Hepatocyte (in vitro differentiated cells): ENCODE results near the gene PAX5. TPM values are rescaled to one million over a fixed set of nuclear protein-coding genes. Genes with fewer than 3 reads are reported as not detected.

Source experiments
- DNase-seq: peaks from one replicate; pipeline ENCODE4 v3.0.0-alpha.2; 2016; ENCODE audit warnings: low spot score
- H2AFZ ChIP-seq: fragments of 200-600 bp; sonication (generic); 2 replicates; pipeline ENCODE4 v1.6.0; 2016; ENCODE audit warnings: antibody characterized with exemption, mild to moderate bottlenecking
- H3K27ac ChIP-seq: fragments of 200-600 bp; sonication (generic); 2 replicates; pipeline ENCODE4 v1.5.1; 2016; ENCODE audit warnings: mild to moderate bottlenecking
- H3K27me3 ChIP-seq: fragments of 200-600 bp; sonication (generic); 2 replicates; pipeline ENCODE4 v1.6.1; 2016
- H3K36me3 ChIP-seq: fragments of 200-600 bp; sonication (generic); replicated peaks from 2 replicates; pipeline ENCODE4 v1.5.1; 2016; ENCODE audit warnings: low read depth; ENCODE audit not compliant: insufficient read depth
- H3K4me1 ChIP-seq: fragments of 200-600 bp; sonication (generic); 2 replicates; pipeline ENCODE4 v1.5.1; 2016; ENCODE audit warnings: mild to moderate bottlenecking, moderate library complexity; ENCODE audit not compliant: insufficient read depth
- H3K4me2 ChIP-seq: fragments of 200-600 bp; sonication (generic); 2 replicates; pipeline ENCODE4 v1.6.0; 2016
- H3K4me3 ChIP-seq: fragments of 200-600 bp; sonication (generic); 2 replicates; pipeline ENCODE4 v1.5.1; 2016; ENCODE audit warnings: mild to moderate bottlenecking
- H3K79me2 ChIP-seq: fragments of 200-600 bp; sonication (generic); 2 replicates; pipeline ENCODE4 v1.6.0; 2017; ENCODE audit warnings: mild to moderate bottlenecking
- H3K9me2 ChIP-seq: fragments of 200-600 bp; sonication (generic); replicated peaks from 2 replicates; pipeline ENCODE4 v1.6.0; 2017; ENCODE audit warnings: mild to moderate bottlenecking; ENCODE audit not compliant: insufficient read depth
- H3K9me3 ChIP-seq: fragments of 200-600 bp; sonication (generic); 2 replicates; pipeline ENCODE4 v1.5.1; 2016; ENCODE audit warnings: low read depth, mild to moderate bottlenecking
- H4K20me1 ChIP-seq: fragments of 200-600 bp; sonication (generic); 2 replicates; pipeline ENCODE4 v1.6.0; 2016; ENCODE audit warnings: mild to moderate bottlenecking; ENCODE audit not compliant: insufficient read depth, poor library complexity, severe bottlenecking
- EZH2 ChIP-seq: fragments of 200-600 bp; sonication (generic); IDR thresholded peaks from 2 replicates; pipeline ENCODE4 v1.6.1; 2016; ENCODE audit warnings: antibody characterized with exemption, mild to moderate bottlenecking, borderline replicate concordance
- EZH2phosphoT487 ChIP-seq: fragments of 200-600 bp; sonication (generic); IDR thresholded peaks from one replicate; pipeline ENCODE4 v1.6.1; 2018; ENCODE audit warnings: antibody characterized with exemption, mild to moderate bottlenecking, low read depth, moderate library complexity; ENCODE audit not compliant: unreplicated experiment, severe bottlenecking
- WGBS: methylation state at CpG from one replicate; pipeline ENCODE4 v1.1.6; 2016; ENCODE audit warnings: low lambda C conversion rate; ENCODE audit errors: missing lambda C conversion rate; 5-methylcytosine and 5-hydroxymethylcytosine counted together
- microRNA-seq: library from miRNA; unstranded; fragments of <30 nt; microRNA quantifications from one replicate; pipeline ENCODE4, GENCODE V29; 2017
- polyA plus RNA-seq: library from polyadenylated mRNA; unstranded; fragments of >200 nt; fragmentation: Nextera tagmentation; extraction: Ambion mirVana; gene quantifications from 2 replicates; pipeline ENCODE4 v1.2.1, GENCODE V29; 2016
- small RNA-seq: library from RNA; depleted of rRNA; stranded (forward); fragments of <200 nt; gene quantifications from one replicate; pipeline ENCODE3, GENCODE V24; 2014
- total RNA-seq: library from RNA; depleted of rRNA; stranded (reverse); fragments of >200 nt; gene quantifications from 2 replicates; pipeline ENCODE4 v1.2.3, GENCODE V29; 2014
- TF ChIP-seq, protein P1 (sequence below): fragments of 200-600 bp; sonication (generic); IDR thresholded peaks from 2 replicates; pipeline ENCODE4 v1.5.1; 2016; ENCODE audit warnings: antibody characterized with exemption, mild to moderate bottlenecking; ENCODE audit not compliant: poor library complexity

The PAX5 gene
- total and polyA plus RNA-seq, 2 experiments from 2014 or later = not detected

- no peaks in the 10 kb centered on the region for H3K79me2 ChIP-seq
- no peak overlapping the region for H3K4me3 ChIP-seq
- H3K4me2 ChIP-seq = no peak overlapping the region
- no peaks in the 10 kb centered on the region for H3K9me3 ChIP-seq
- no peaks in the 10 kb centered on the region for H3K9me2 ChIP-seq
- DNase-seq = no peak
- H2AFZ ChIP-seq = no peak overlapping the region
- H3K27me3 ChIP-seq = peaks cover 4% of the 10 kb centered on the region
- H3K4me1 ChIP-seq = no peaks in the 10 kb centered on the region
- no peak for TF ChIP-seq EZH2phosphoT487
- no peaks in the 10 kb centered on the region for H3K36me3 ChIP-seq
- H4K20me1 ChIP-seq = no peaks in the 10 kb centered on the region
- WGBS = 52% methylated on average over 3 of the region's 3 CpGs
- H3K27ac ChIP-seq = no peak overlapping the region
These were observed 244.2 kb downstream of the PAX5 start for GRCh38 chr9:36789886-36790285.

DNA sequence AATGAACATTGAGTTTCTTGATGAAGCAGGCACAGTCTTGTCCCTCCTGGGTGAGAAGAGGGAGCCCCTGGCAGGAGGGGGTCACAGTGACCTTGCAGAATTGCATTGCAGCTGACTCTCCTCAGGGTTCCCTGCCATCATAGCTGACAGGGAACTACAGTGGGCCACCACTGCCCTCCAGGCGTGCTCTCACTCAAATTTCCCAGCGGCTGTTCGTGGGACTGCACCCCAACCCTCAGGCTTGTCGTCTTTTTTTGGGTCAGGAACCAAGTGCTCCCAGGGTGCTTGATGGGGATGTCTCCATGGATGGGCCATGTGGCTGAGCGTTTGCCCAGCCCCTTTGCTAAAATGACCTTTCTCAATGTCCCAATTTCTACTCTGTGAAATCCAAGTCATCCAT is 245.5 kb downstream of the PAX5 start:
- no peaks in the 10 kb centered on the region for H3K9me3 ChIP-seq
- H3K79me2 ChIP-seq = no peaks in the 10 kb centered on the region
- no peaks in the 10 kb centered on the region for H4K20me1 ChIP-seq
- peaks cover 4% of the 10 kb centered on the region for H3K27me3 ChIP-seq
- DNase-seq = no peak
- H3K4me2 ChIP-seq = no peak overlapping the region
- H3K27ac ChIP-seq = no peak overlapping the region
- H2AFZ ChIP-seq = no peak overlapping the region
- H3K4me3 ChIP-seq = no peak overlapping the region
- 47% methylated on average over 5 of the region's 5 CpGs for WGBS
- H3K4me1 ChIP-seq = no peaks in the 10 kb centered on the region
- H3K36me3 ChIP-seq = no peaks in the 10 kb centered on the region
- TF ChIP-seq, protein P1, sequence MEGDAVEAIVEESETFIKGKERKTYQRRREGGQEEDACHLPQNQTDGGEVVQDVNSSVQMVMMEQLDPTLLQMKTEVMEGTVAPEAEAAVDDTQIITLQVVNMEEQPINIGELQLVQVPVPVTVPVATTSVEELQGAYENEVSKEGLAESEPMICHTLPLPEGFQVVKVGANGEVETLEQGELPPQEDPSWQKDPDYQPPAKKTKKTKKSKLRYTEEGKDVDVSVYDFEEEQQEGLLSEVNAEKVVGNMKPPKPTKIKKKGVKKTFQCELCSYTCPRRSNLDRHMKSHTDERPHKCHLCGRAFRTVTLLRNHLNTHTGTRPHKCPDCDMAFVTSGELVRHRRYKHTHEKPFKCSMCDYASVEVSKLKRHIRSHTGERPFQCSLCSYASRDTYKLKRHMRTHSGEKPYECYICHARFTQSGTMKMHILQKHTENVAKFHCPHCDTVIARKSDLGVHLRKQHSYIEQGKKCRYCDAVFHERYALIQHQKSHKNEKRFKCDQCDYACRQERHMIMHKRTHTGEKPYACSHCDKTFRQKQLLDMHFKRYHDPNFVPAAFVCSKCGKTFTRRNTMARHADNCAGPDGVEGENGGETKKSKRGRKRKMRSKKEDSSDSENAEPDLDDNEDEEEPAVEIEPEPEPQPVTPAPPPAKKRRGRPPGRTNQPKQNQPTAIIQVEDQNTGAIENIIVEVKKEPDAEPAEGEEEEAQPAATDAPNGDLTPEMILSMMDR = peak; percentile 23
- TF ChIP-seq EZH2 = no peak
- no peak for TF ChIP-seq EZH2phosphoT487
- H3K9me2 ChIP-seq = no peaks in the 10 kb centered on the region

DNA sequence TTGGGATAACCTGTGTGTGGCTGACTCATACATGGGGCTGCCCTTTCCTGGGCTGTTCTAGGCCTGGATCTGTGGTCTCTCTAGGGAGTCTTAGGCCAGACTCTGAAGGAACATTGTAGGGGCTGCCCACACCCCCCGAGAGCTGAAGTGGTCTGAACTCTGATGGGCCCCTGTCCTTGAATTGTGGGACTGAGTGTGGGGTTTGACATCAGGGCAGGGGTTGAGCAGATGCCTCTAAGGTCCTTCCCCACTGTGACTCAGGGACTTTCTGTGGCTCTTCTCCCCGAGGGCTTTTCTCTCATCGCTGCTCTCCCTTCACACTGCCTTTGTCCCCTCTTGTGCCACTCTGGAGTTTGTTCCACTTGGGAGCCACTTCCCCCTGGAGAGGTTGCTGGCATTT is 246.4 kb downstream of the PAX5 start:
- TF ChIP-seq EZH2 (no peak), EZH2phosphoT487 (no peak)
- TF ChIP-seq, protein P1 = no peak
- no peak for DNase-seq
- Histone ChIP-seq H4K20me1 (no peaks in the 10 kb centered on the region), H2AFZ (no peak overlapping the region), H3K4me3 (no peak overlapping the region), H3K27ac (no peak overlapping the region), H3K79me2 (no peaks in the 10 kb centered on the region), H3K27me3 (peaks cover 4% of the 10 kb centered on the region), H3K4me2 (no peak overlapping the region), H3K4me1 (no peaks in the 10 kb centered on the region), H3K9me3 (no peaks in the 10 kb centered on the region), H3K9me2 (no peaks in the 10 kb centered on the region), H3K36me3 (no peaks in the 10 kb centered on the region)
- 49% methylated on average over 3 of the region's 3 CpGs for WGBS

Small RNA genes within 50 kb of the gene (microRNA-seq; reads per million reads assigned to microRNA genes)
- gene MIR4475 = not detected
- not detected for gene MIR4476
- gene MIR4540 = not detected

Small RNA genes within 50 kb of the gene (small RNA-seq; reads per million reads assigned to genes)
- not detected for gene MIR4475
- gene MIR4476 = not detected
- not detected for gene MIR4540

Other genes starting within 250 kb of the PAX5 start
- gene ZCCHC7, start 86.3 kb upstream of the PAX5 start, total RNA-seq = 14.6 and 18.1 TPM in 2 replicates
- 12.2 and 12.3 TPM in 2 replicates for gene ZCCHC7, start 86.3 kb upstream of the PAX5 start, polyA plus RNA-seq